WTC11 (cell line): ENCODE results near the gene DOP1A. TPM values are rescaled to one million over a fixed set of nuclear protein-coding genes. Genes with fewer than 3 reads are reported as not detected.

Experiments used
- ATAC-seq: fragments of 200-7000 bp; cut with Tn5 transposase; 2 replicates; pipeline ENCODE4 v1.10.0; 2021; ENCODE audit warnings: mild to moderate bottlenecking, moderate library complexity
- CTCF ChIA-PET: fragments of 300-600 bp; sonication (Branson Sonifier 250); formaldehyde crosslinking; loops from one replicate; lab custom pipeline; 2021; ENCODE audit warnings: antibody characterized with exemption; lab: Charles Lee
- POLR2A ChIA-PET: fragments of 350-600 bp; sonication (Branson Sonifier 250); formaldehyde crosslinking; loops from one replicate; lab custom pipeline; 2021; ENCODE audit warnings: antibody characterized with exemption; lab: Charles Lee
- DNase-seq: peaks from one replicate; pipeline ENCODE4 v3.0.0; 2021; ENCODE audit warnings: low spot score
- H3K27ac Mint-ChIP-seq: 2 replicates; pipeline ENCODE4 v1.8.0; 2021; ENCODE audit warnings: mixed read lengths
- H3K27me3 Mint-ChIP-seq: 2 replicates; pipeline ENCODE4 v1.8.0; 2021; ENCODE audit warnings: low read depth, mild to moderate bottlenecking, moderate library complexity, mixed read lengths
- H3K36me3 Mint-ChIP-seq: 2 replicates; pipeline ENCODE4 v1.8.0; 2021; ENCODE audit warnings: mixed read lengths
- H3K4me1 Mint-ChIP-seq: 2 replicates; pipeline ENCODE4 v1.8.0; 2022; ENCODE audit warnings: mixed read lengths
- H3K4me3 Mint-ChIP-seq: 2 replicates; pipeline ENCODE4 v1.8.0; 2021; ENCODE audit warnings: mild to moderate bottlenecking, moderate library complexity, mixed read lengths
- H3K9me3 Mint-ChIP-seq: 2 replicates; pipeline ENCODE4 v1.8.0; 2021; ENCODE audit warnings: mixed read lengths
- AFF4 ChIP-seq: sonication (generic); formaldehyde crosslinking; IDR thresholded peaks from 2 replicates; pipeline ENCODE4 v1.8.1; 2023; ENCODE audit warnings: mild to moderate bottlenecking, missing genetic modification reagents, borderline replicate concordance
- ATF2 ChIP-seq: sonication (generic); formaldehyde crosslinking; IDR thresholded peaks from 2 replicates; pipeline ENCODE4 v1.8.1; 2022; ENCODE audit warnings: low read depth, missing genetic modification reagents, borderline replicate concordance
- CREB1 ChIP-seq: sonication (generic); formaldehyde crosslinking; IDR thresholded peaks from 2 replicates; pipeline ENCODE4 v1.8.0; 2023; ENCODE audit warnings: mild to moderate bottlenecking, missing genetic modification reagents
- CREM ChIP-seq: sonication (generic); formaldehyde crosslinking; IDR thresholded peaks from 2 replicates; pipeline ENCODE4 v1.8.1; 2022; ENCODE audit warnings: mild to moderate bottlenecking, missing genetic modification reagents, moderate library complexity
- CTCF ChIP-seq: fragments of 200-600 bp; IDR thresholded peaks from 2 replicates; pipeline ENCODE4 v1.8.0; 2022; ENCODE audit warnings: antibody characterized with exemption
- ELF4 ChIP-seq: sonication (generic); formaldehyde crosslinking; IDR thresholded peaks from 2 replicates; pipeline ENCODE4 v1.8.1; 2022; ENCODE audit warnings: low read depth, mild to moderate bottlenecking, moderate library complexity, missing genetic modification reagents
- ESRRA ChIP-seq: sonication (generic); formaldehyde crosslinking; IDR thresholded peaks from 2 replicates; pipeline ENCODE4 v1.8.1; 2022; ENCODE audit warnings: mild to moderate bottlenecking, missing genetic modification reagents, borderline replicate concordance
- GRHL2 ChIP-seq: fragments of 250-450 bp; sonication (Bioruptor Pico); IDR thresholded peaks from 2 replicates; pipeline ENCODE4 v1.8.0; 2022; ENCODE audit warnings: mild to moderate bottlenecking, moderate library complexity; ENCODE audit not compliant: insufficient replicate concordance, severe bottlenecking
- HMGA2 ChIP-seq: fragments of 250-450 bp; sonication (Bioruptor Pico); IDR thresholded peaks from 2 replicates; pipeline ENCODE4 v1.4.0; 2021; ENCODE audit warnings: mild to moderate bottlenecking, moderate library complexity
- JUN ChIP-seq: sonication (generic); formaldehyde crosslinking; IDR thresholded peaks from 2 replicates; pipeline ENCODE4 v1.8.0; 2023; ENCODE audit warnings: mild to moderate bottlenecking, missing genetic modification reagents
- MXD4 ChIP-seq: fragments of 250-450 bp; sonication (Bioruptor Pico); IDR thresholded peaks from 2 replicates; pipeline ENCODE4 v1.8.0; 2021; ENCODE audit warnings: mild to moderate bottlenecking, moderate library complexity, borderline replicate concordance
- NFYB ChIP-seq: sonication (generic); formaldehyde crosslinking; conservative IDR thresholded peaks from 2 replicates; pipeline ENCODE4 v1.8.0; 2022; ENCODE audit warnings: low read depth, missing genetic modification reagents
- NR1H2 ChIP-seq: sonication (generic); formaldehyde crosslinking; IDR thresholded peaks from 2 replicates; pipeline ENCODE4 v1.9.0; 2021; ENCODE audit warnings: mild to moderate bottlenecking, moderate library complexity, missing genetic modification reagents
- NR2C2 ChIP-seq: sonication (generic); formaldehyde crosslinking; IDR thresholded peaks from 2 replicates; pipeline ENCODE4 v1.8.0; 2022; ENCODE audit warnings: mild to moderate bottlenecking, missing genetic modification reagents
- SMAD4 ChIP-seq: sonication (generic); formaldehyde crosslinking; IDR thresholded peaks from 2 replicates; pipeline ENCODE4 v1.8.0; 2022; ENCODE audit warnings: mild to moderate bottlenecking, missing genetic modification reagents
- SOX15 ChIP-seq: fragments of 250-450 bp; sonication (Bioruptor Pico); IDR thresholded peaks from 2 replicates; pipeline ENCODE4 v1.9.0; 2021; ENCODE audit warnings: mild to moderate bottlenecking
- SP1 ChIP-seq: sonication (generic); formaldehyde crosslinking; conservative IDR thresholded peaks from 2 replicates; pipeline ENCODE4 v1.8.1; 2022; ENCODE audit warnings: missing genetic modification reagents
- STAT6 ChIP-seq: sonication (generic); formaldehyde crosslinking; conservative IDR thresholded peaks from 2 replicates; pipeline ENCODE4 v1.8.1; 2023; ENCODE audit warnings: mild to moderate bottlenecking, low read depth, missing genetic modification reagents, moderate library complexity
- TP53 ChIP-seq: sonication (generic); formaldehyde crosslinking; IDR thresholded peaks from 2 replicates; pipeline ENCODE4 v1.8.1; 2023; ENCODE audit warnings: mild to moderate bottlenecking, missing genetic modification reagents
- USF2 ChIP-seq: sonication (generic); formaldehyde crosslinking; IDR thresholded peaks from 2 replicates; pipeline ENCODE4 v1.8.1; 2023; ENCODE audit warnings: mild to moderate bottlenecking, missing genetic modification reagents, moderate library complexity
- ZNF138 ChIP-seq: sonication (generic); formaldehyde crosslinking; conservative IDR thresholded peaks from 2 replicates; pipeline ENCODE4 v1.8.1; 2022; ENCODE audit warnings: mild to moderate bottlenecking, moderate library complexity, missing genetic modification reagents
- ZNF263 ChIP-seq: sonication (generic); formaldehyde crosslinking; IDR thresholded peaks from 2 replicates; pipeline ENCODE4 v1.8.1; 2022; ENCODE audit warnings: low read depth, mild to moderate bottlenecking, moderate library complexity, missing genetic modification reagents
- ZNF416 ChIP-seq: fragments of 250-450 bp; sonication (Bioruptor Pico); IDR thresholded peaks from 2 replicates; pipeline ENCODE4 v1.9.0; 2021; ENCODE audit warnings: mild to moderate bottlenecking, inconsistent platforms
- ZNF512 ChIP-seq: sonication (generic); formaldehyde crosslinking; IDR thresholded peaks from 2 replicates; pipeline ENCODE4 v1.8.1; 2022; ENCODE audit warnings: missing genetic modification reagents, borderline replicate concordance
- total RNA-seq: library from RNA; stranded (reverse); gene quantifications from 3 replicates; pipeline ENCODE4 v1.2.3, GENCODE V29; 2021

DOP1A gene
- total RNA-seq, 1 experiment from 2014 or later, result 16.9 TPM

GRCh38 chr6:83199173-83199862 lies 131.8 kb downstream of the DOP1A start:
- Mint-ChIP-seq H3K36me3 (peaks cover 27% of the 10 kb centered on the region), H3K9me3 (no peaks in the 10 kb centered on the region), H3K4me1 (peaks cover 9% of the 10 kb centered on the region), H3K27ac (no peak overlapping the region), H3K4me3 (no peak overlapping the region), H3K27me3 (no peaks in the 10 kb centered on the region)
- ATAC-seq (no peak), DNase-seq (no peak)
- CTCF ChIA-PET, result interaction anchor here (2.5 kb wide), 1 partner anchor 16 kb away, joined by 7 read pairs; no protein-coding TSS in a partner anchor
- TF ChIP-seq ATF2 (CRISPR knock-in tag) (no peak), SOX15 (CRISPR knock-in tag) (no peak), SP1 (no peak), USF2 (no peak), ZNF138 (CRISPR knock-in tag) (no peak), ZNF263 (CRISPR knock-in tag) (no peak), TP53 (no peak)
- POLR2A ChIA-PET, result no interaction called here

- ChIA-PET POLR2A (no interaction called here), CTCF (no interaction called here)
- no peak for TF ChIP-seq HMGA2 (CRISPR knock-in tag)
- TF ChIP-seq GRHL2 (CRISPR knock-in tag), result no peak
- no peak for TF ChIP-seq ESRRA (CRISPR knock-in tag)
- TF ChIP-seq ZNF512, result no peak
- no peak for TF ChIP-seq STAT6 (CRISPR knock-in tag)
- no peak for TF ChIP-seq SMAD4 (CRISPR knock-in tag)
- TF ChIP-seq ELF4, result no peak
- TF ChIP-seq CTCF, result no peak
- no peak for TF ChIP-seq JUN (CRISPR knock-in tag)
- TF ChIP-seq NR2C2 (CRISPR knock-in tag), result no peak
- no peak for TF ChIP-seq NFYB (CRISPR knock-in tag)
- no peak for TF ChIP-seq ZNF416 (CRISPR knock-in tag)
- no peak for TF ChIP-seq NR1H2 (CRISPR knock-in tag)
- TF ChIP-seq MXD4 (CRISPR knock-in tag), result no peak
- no peak for TF ChIP-seq CREB1 (CRISPR knock-in tag)
- no peak for TF ChIP-seq CREM (CRISPR knock-in tag)
- no peak for TF ChIP-seq AFF4 (CRISPR knock-in tag)
- no peak overlapping the region for H3K27ac Mint-ChIP-seq
- no peaks in the 10 kb centered on the region for H3K27me3 Mint-ChIP-seq
- DNase-seq (no peak), ATAC-seq (no peak)
- no peaks in the 10 kb centered on the region for H3K9me3 Mint-ChIP-seq
- peaks cover 4% of the 10 kb centered on the region for H3K4me1 Mint-ChIP-seq
- peaks cover 25% of the 10 kb centered on the region for H3K36me3 Mint-ChIP-seq
- H3K4me3 Mint-ChIP-seq, result no peak overlapping the region
Observed at GRCh38 chr6:83199863-83200225, 132.4 kb downstream of the DOP1A start.
